Esophagus squamous epithelium (tissue), 4 donors: Measurements from ENCODE around the gene ZNF214.

Experiments
- POLR2A ChIP-seq, 4 donors: fragments of 450-650 bp; IDR thresholded peaks; one replicate each; pipeline ENCODE4 v1.6.1; 2017; ENCODE audit warnings: antibody characterized with exemption in 4 of 4, mild to moderate bottlenecking in 4 of 4, moderate library complexity in 3 of 4
- TF ChIP-seq, protein P1 (sequence below), 6 experiments: fragments of 450-650 bp in 4 of 6; fragments of 200-600 bp in 2 of 6; sonication (generic) in 2 of 6; IDR thresholded peaks; one replicate each; pipeline ENCODE4 v1.5.1; 2016 to 2019; ENCODE audit warnings: antibody characterized with exemption in 6 of 6, mild to moderate bottlenecking in 4 of 6, moderate library complexity in 4 of 6

DNA sequence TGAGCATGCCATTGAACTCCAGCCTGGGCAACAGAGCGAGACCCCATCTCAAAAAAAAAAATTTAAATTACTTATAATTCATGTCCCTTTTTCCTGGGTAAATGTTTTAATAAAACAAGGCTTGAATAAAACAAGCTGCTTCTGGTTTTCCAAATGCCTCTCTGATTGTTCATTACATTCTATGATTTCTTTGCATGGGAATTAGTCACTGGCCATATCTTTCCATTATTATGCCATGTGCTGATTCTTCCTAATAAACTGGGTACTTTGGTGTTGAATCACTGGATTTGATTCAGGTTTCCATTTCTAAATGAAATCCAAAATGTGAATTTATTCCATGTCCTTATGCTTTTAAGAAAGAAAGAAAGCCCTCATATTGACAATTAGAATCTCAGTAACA is 51.3 kb downstream of the ZNF214 start:
- TF ChIP-seq, protein P1, sequence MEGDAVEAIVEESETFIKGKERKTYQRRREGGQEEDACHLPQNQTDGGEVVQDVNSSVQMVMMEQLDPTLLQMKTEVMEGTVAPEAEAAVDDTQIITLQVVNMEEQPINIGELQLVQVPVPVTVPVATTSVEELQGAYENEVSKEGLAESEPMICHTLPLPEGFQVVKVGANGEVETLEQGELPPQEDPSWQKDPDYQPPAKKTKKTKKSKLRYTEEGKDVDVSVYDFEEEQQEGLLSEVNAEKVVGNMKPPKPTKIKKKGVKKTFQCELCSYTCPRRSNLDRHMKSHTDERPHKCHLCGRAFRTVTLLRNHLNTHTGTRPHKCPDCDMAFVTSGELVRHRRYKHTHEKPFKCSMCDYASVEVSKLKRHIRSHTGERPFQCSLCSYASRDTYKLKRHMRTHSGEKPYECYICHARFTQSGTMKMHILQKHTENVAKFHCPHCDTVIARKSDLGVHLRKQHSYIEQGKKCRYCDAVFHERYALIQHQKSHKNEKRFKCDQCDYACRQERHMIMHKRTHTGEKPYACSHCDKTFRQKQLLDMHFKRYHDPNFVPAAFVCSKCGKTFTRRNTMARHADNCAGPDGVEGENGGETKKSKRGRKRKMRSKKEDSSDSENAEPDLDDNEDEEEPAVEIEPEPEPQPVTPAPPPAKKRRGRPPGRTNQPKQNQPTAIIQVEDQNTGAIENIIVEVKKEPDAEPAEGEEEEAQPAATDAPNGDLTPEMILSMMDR (IDR thresholded peaks at IDR 0.05), result no peak
- no peak for TF ChIP-seq POLR2A (IDR thresholded peaks at IDR 0.05)
